Endothelial cell (in vitro differentiated cells): ENCODE measurements around the gene CRYGS. TPM values are rescaled to one million over a fixed set of nuclear protein-coding genes. Genes with fewer than 3 reads are reported as not detected.

ENCODE experiments used
- DNase-seq: peaks from one replicate; pipeline ENCODE4 v3.0.0; 2021; ENCODE audit warnings: low spot score
- H3K27ac Mint-ChIP-seq: one replicate; pipeline ENCODE4 v1.8.0; 2021; ENCODE audit warnings: mixed read lengths, inconsistent platforms; ENCODE audit not compliant: unreplicated experiment
- H3K27me3 Mint-ChIP-seq: one replicate; pipeline ENCODE4 v1.8.0; 2021; ENCODE audit warnings: mild to moderate bottlenecking, moderate library complexity, mixed read lengths, inconsistent platforms; ENCODE audit not compliant: unreplicated experiment
- H3K36me3 Mint-ChIP-seq: one replicate; pipeline ENCODE4 v1.8.0; 2021; ENCODE audit warnings: mild to moderate bottlenecking, low read depth, mixed read lengths, inconsistent platforms; ENCODE audit not compliant: unreplicated experiment
- H3K4me1 Mint-ChIP-seq: one replicate; pipeline ENCODE4 v1.8.0; 2021; ENCODE audit warnings: mild to moderate bottlenecking, mixed read lengths, inconsistent platforms; ENCODE audit not compliant: unreplicated experiment
- H3K4me3 Mint-ChIP-seq: one replicate; pipeline ENCODE4 v1.8.0; 2021; ENCODE audit warnings: mild to moderate bottlenecking, mixed read lengths, inconsistent platforms; ENCODE audit not compliant: unreplicated experiment
- H3K9me3 Mint-ChIP-seq: one replicate; pipeline ENCODE4 v1.8.0; 2021; ENCODE audit warnings: mixed read lengths, inconsistent platforms; ENCODE audit not compliant: unreplicated experiment
- total RNA-seq: library from RNA; stranded (reverse); fragmentation: NEBNext Ultra II Directional; extraction: Animal tissue kit (Norgen Biotek cat#: 25700); gene quantifications from one replicate; pipeline ENCODE4 v1.2.1, GENCODE V29; 2021; ENCODE audit not compliant: unreplicated experiment
- TF ChIP-seq, protein P1 (sequence below): fragments of 200-600 bp; sonication (generic); IDR thresholded peaks from one replicate; pipeline ENCODE4 v1.5.0; 2021; ENCODE audit warnings: antibody characterized with exemption; ENCODE audit not compliant: unreplicated experiment

CRYGS gene
- total RNA-seq, 1 donor from 2014 or later = 5.8 TPM

DNA sequence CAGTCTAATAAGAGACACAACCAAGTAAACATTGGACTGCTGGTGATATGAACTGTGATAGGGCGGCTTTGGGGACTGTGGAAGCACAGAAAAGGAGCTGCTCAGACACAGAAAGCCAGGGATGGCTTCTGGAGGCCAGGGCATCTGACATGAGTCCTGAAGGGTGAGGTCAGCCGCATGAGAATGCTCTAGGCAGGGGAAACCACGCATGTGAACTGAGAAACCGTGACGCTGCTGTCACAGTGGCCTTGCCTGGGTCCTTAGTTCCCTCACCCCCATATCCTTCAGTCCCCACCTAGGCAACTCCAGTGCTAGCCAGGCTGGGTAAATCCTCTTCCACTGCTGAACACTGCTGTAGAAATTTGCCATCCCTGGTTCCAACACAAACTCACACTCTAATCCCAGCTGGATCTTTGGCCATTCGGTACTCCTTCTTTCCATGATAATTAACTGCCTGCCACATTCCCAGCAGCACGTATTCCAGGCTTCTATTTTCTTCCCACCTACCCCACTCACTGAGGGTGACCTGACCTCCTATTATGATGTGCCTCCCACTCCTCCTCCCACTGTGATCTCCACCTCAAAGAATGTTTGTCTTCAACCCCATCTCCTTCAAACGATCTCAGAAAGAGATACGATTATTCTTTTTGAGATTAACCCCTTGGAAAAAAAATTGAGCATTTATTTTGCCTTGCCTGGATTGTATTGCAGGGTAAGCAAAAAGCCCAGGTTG, 31.4 kb downstream of the CRYGS start:
- no peak overlapping the region for H3K27ac Mint-ChIP-seq

DNA sequence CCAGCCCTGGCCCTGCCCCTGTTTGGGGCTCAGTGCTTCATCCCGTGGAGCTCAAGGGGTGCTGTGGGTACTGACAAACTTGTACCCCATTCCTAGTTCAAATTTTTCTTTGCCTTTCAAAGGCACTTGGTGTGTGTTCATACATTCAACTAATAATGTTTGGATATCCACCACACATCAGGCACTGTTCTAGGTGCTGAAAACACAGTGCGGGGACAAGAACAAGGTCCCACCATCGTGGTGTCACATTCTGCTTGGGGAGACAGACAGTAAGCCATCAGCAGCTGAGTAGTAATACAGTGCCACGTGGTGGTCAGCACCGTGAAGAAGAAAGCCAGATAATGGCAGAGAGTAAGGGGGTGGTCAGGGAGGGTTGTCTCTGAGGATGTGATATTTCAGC, 32.5 kb downstream of the CRYGS start:
- Mint-ChIP-seq H3K4me1 (no peaks in the 10 kb centered on the region), H3K36me3 (no peaks in the 10 kb centered on the region), H3K4me3 (no peak overlapping the region), H3K9me3 (no peaks in the 10 kb centered on the region), H3K27me3 (peaks cover 3% of the 10 kb centered on the region), H3K27ac (no peak overlapping the region)
- DNase-seq = no peak
- TF ChIP-seq, protein P1, sequence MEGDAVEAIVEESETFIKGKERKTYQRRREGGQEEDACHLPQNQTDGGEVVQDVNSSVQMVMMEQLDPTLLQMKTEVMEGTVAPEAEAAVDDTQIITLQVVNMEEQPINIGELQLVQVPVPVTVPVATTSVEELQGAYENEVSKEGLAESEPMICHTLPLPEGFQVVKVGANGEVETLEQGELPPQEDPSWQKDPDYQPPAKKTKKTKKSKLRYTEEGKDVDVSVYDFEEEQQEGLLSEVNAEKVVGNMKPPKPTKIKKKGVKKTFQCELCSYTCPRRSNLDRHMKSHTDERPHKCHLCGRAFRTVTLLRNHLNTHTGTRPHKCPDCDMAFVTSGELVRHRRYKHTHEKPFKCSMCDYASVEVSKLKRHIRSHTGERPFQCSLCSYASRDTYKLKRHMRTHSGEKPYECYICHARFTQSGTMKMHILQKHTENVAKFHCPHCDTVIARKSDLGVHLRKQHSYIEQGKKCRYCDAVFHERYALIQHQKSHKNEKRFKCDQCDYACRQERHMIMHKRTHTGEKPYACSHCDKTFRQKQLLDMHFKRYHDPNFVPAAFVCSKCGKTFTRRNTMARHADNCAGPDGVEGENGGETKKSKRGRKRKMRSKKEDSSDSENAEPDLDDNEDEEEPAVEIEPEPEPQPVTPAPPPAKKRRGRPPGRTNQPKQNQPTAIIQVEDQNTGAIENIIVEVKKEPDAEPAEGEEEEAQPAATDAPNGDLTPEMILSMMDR = no peak

More for the DNA sequence above, 31.4 kb downstream of the CRYGS start:
- Mint-ChIP-seq H3K4me1 (no peaks in the 10 kb centered on the region), H3K27me3 (peaks cover 3% of the 10 kb centered on the region), H3K36me3 (no peaks in the 10 kb centered on the region), H3K9me3 (no peaks in the 10 kb centered on the region), H3K4me3 (no peak overlapping the region)
- DNase-seq = no peak
- TF ChIP-seq, protein P1 = no peak

DNA sequence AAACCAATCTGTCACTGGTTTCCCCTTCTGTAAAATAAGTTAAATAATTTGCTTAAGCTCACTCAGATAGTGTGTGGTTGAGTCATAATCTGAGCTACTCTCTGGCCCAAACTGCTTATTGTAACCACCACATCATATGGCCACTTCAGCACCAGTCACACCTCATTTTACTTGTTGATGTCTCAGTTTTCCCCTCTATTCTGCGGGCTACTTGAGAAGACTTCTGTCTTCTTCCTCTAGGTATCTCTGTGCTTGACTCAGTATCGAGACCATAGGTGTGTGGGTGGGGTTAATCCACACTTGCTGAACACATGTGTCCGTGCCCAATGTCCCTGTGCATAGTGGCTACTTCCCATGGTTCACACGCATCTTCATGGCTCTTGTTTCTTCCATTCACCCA, 32.9 kb downstream of the CRYGS start:
- no peak for DNase-seq
- TF ChIP-seq, protein P1 = no peak
- Mint-ChIP-seq H3K36me3 (no peaks in the 10 kb centered on the region), H3K4me3 (no peak overlapping the region), H3K27me3 (peaks cover 3% of the 10 kb centered on the region), H3K9me3 (no peaks in the 10 kb centered on the region), H3K27ac (no peak overlapping the region), H3K4me1 (peaks cover 2% of the 10 kb centered on the region)

DNA sequence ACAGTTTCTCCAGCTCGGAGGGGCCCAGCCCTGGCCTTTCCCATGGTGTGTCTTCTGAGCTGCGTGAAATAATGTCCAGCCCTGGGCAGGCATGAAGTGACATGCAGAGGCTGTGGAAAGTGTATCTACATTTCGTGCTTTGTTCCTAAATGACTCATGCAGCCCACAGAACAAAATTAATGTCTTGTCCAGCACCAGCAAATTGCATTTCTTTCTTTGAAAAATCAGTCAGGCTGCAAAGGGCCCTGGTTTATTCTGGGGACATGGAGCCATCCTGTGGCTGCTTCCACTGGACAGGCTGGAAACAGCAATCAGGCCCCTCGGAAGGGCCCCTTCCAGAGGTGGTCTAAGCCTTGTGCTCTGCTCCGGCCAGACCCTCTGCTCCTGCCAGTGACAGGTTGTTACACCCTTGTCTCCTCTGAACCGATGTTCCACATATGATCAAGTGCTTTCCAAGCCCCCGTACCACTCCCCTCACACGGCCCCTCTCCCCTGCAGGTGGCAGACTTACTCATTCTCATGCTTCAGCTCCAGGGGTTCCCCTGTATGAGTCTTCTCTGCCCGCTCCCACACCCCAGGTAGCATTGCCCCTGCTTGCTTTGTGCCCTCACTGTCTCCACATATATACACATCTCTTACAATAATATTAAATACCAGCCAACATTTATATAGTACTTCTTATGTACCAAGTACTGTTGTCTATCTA, 33.7 kb downstream of the CRYGS start:
- Mint-ChIP-seq H3K9me3 (no peaks in the 10 kb centered on the region), H3K4me3 (no peak overlapping the region), H3K4me1 (peaks cover 5% of the 10 kb centered on the region), H3K27ac (no peak overlapping the region), H3K36me3 (no peaks in the 10 kb centered on the region), H3K27me3 (peaks cover 3% of the 10 kb centered on the region)
- no peak for DNase-seq
- TF ChIP-seq, protein P1 = no peak

DNA sequence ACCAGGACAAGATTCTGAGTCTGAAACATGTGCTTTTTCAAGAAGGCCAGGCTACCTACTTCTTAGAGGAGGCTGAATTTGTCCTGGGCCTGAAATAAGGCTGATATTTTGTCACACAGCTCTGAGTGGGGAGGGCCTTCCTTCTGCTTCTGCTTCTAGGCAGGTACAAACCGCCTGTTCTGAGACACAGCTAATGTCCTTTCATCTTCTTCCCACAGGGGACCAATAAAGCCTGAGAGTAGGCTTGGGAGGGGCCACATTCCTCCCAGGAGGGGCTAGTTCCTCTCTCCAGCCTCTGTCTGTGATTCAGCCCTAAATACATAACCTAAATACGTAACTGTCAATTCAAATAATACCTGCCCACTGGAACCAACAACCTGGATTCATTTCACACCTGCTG, 34.8 kb downstream of the CRYGS start:
- peaks cover 13% of the 10 kb centered on the region for H3K4me1 Mint-ChIP-seq
- H3K9me3 Mint-ChIP-seq = no peaks in the 10 kb centered on the region
- H3K36me3 Mint-ChIP-seq = no peaks in the 10 kb centered on the region
- DNase-seq = no peak
- TF ChIP-seq, protein P1 = no peak
- no peak overlapping the region for H3K27ac Mint-ChIP-seq
- H3K27me3 Mint-ChIP-seq = peaks cover 1% of the 10 kb centered on the region
- H3K4me3 Mint-ChIP-seq = no peak overlapping the region
